ENCODE results near the gene MITD1. TPM values are rescaled to one million over a fixed set of nuclear protein-coding genes. Genes with fewer than 3 reads are reported as not detected.
A peak's percentile ranks its signal among the peaks of the same experiment; 100 is the strongest.

Gene MITD1
- total and polyA plus RNA-seq, 2 of the 13 experiments (the other 11 are each of a cell fraction or from before 2014, with no cell fraction given): 17.8 to 43.7 TPM

GRCh38 chr2:99140860-99141109 lies 40.1 kb downstream of the MITD1 start (continued):
- peak; percentile 65; the same call in 1 of the 2 replicates for TF ChIP-seq ZNF800 (CRISPR knock-in tag; IDR thresholded peaks at IDR 0.05)
- peak; percentile 83; the same call in 1 of the 2 replicates for TF ChIP-seq ZNF563 (CRISPR knock-in tag; IDR thresholded peaks at IDR 0.05)
- peak; percentile 77; the same call in 1 of the 2 replicates for TF ChIP-seq ZNF224 (CRISPR knock-in tag; IDR thresholded peaks at IDR 0.05)
- TF ChIP-seq ZNF766 (CRISPR knock-in tag; IDR thresholded peaks at IDR 0.05; ENCODE audit: borderline replicate concordance): peak; percentile 78; the same call in 1 of the 2 replicates
- no peak for TF ChIP-seq MAFG (CRISPR knock-in tag; IDR thresholded peaks at IDR 0.05)
- TF ChIP-seq AFF4 (CRISPR knock-in tag; IDR thresholded peaks at IDR 0.05): no peak
- no peak for TF ChIP-seq CERS6 (CRISPR knock-in tag; IDR thresholded peaks at IDR 0.05)
- no peak for TF ChIP-seq THYN1 (CRISPR knock-in tag; IDR thresholded peaks at IDR 0.05; ENCODE audit: borderline replicate concordance, low read depth)
- TF ChIP-seq TFDP2 (CRISPR knock-in tag; IDR thresholded peaks at IDR 0.05): no peak; the same call in none of the 2 replicates
- 0 out of 2 replicates have a peak, but pooled peaks have one; percentile 32 for TF ChIP-seq TOPORS (CRISPR knock-in tag; IDR thresholded peaks at IDR 0.05)
- TF ChIP-seq AGO2 (optimal IDR thresholded peaks at IDR 0.05; ENCODE audit: low read depth, low read length): peak; percentile 34
- TF ChIP-seq FLYWCH1 (CRISPR knock-in tag; IDR thresholded peaks at IDR 0.05): no peak
- TF ChIP-seq ZNF879 (CRISPR knock-in tag; IDR thresholded peaks at IDR 0.05): no peak; the same call in 1 of the 2 replicates
- TF ChIP-seq TCF12 (IDR thresholded peaks at IDR 0.05): no peak
- TF ChIP-seq TCF12 (CRISPR knock-in tag; IDR thresholded peaks at IDR 0.05): no peak
- TF ChIP-seq MTA1 (CRISPR knock-in tag; IDR thresholded peaks at IDR 0.05; ENCODE audit: borderline replicate concordance): no peak; the same call in 1 of the 2 replicates
- 0 out of 2 replicates have a peak, but pooled peaks have one; percentile 11 for TF ChIP-seq ZBTB46 (CRISPR knock-in tag; IDR thresholded peaks at IDR 0.05; ENCODE audit: borderline replicate concordance)
- 0 out of 2 replicates have a peak, but pooled peaks have one; percentile 64 for TF ChIP-seq ZNF136 (CRISPR knock-in tag; IDR thresholded peaks at IDR 0.05; ENCODE audit: low read depth)
- no peak for TF ChIP-seq MLLT10 (CRISPR knock-in tag; IDR thresholded peaks at IDR 0.05)
- no peak for TF ChIP-seq ZBTB7A (CRISPR knock-in tag; IDR thresholded peaks at IDR 0.05)
- no peak for TF ChIP-seq ZKSCAN5 (CRISPR knock-in tag; IDR thresholded peaks at IDR 0.05)
- no peak for TF ChIP-seq ATF1 (CRISPR knock-in tag; IDR thresholded peaks at IDR 0.05)

Data from HepG2 (cell line).